HEK293T (cell line): Measurements from ENCODE around the gene DOK6.

Source experiments
- CTCF ChIA-PET: fragments of 350-600 bp; formaldehyde crosslinking; extraction: SDS; loops from one replicate; lab custom pipeline; 2021; ENCODE audit warnings: antibody characterized with exemption, inconsistent platforms; lab: Yijun Ruan, JAX
- POLR2A ChIA-PET: fragments of 350-600 bp; formaldehyde crosslinking; extraction: SDS; loops from one replicate; lab custom pipeline; 2020; ENCODE audit warnings: antibody characterized with exemption, inconsistent platforms; lab: Yijun Ruan, JAX
- DNase-seq: peaks from one replicate; pipeline ENCODE4 v3.0.0; 2012; ENCODE audit warnings: mixed read lengths; ENCODE audit errors: extremely low spot score
- ARNT ChIP-seq: fragments of 450-650 bp; IDR thresholded peaks from 2 replicates; pipeline ENCODE4 v1.6.1; 2017; ENCODE audit warnings: mild to moderate bottlenecking
- BHLHE40 ChIP-seq: fragments of 450-650 bp; IDR thresholded peaks from 2 replicates; pipeline ENCODE4 v1.6.1; 2016; ENCODE audit warnings: mild to moderate bottlenecking, moderate library complexity, borderline replicate concordance
- CTBP1 ChIP-seq: fragments of 450-650 bp; IDR thresholded peaks from 2 replicates; pipeline ENCODE4 v1.6.1; 2016; ENCODE audit warnings: borderline replicate concordance
- ELF4 ChIP-seq: fragments of 450-650 bp; IDR thresholded peaks from 2 replicates; pipeline ENCODE4 v1.6.1; 2017; ENCODE audit warnings: antibody characterized with exemption
- FOXA1 ChIP-seq: fragments of 450-650 bp; IDR thresholded peaks from 2 replicates; pipeline ENCODE4 v1.6.1; 2016; ENCODE audit warnings: mild to moderate bottlenecking
- FOXK2 ChIP-seq: fragments of 450-650 bp; IDR thresholded peaks from 2 replicates; pipeline ENCODE4 v1.6.1; 2016; ENCODE audit warnings: mild to moderate bottlenecking
- FOXM1 ChIP-seq: fragments of 450-650 bp; IDR thresholded peaks from 2 replicates; pipeline ENCODE4 v1.6.1; 2017; ENCODE audit warnings: mild to moderate bottlenecking, borderline replicate concordance
- HDGF ChIP-seq: fragments of 450-650 bp; IDR thresholded peaks from 2 replicates; pipeline ENCODE4 v1.6.1; 2017; ENCODE audit warnings: antibody characterized with exemption, borderline replicate concordance
- L3MBTL2 ChIP-seq: fragments of 450-650 bp; conservative IDR thresholded peaks from 2 replicates; pipeline ENCODE4 v1.6.1; 2016; ENCODE audit warnings: mild to moderate bottlenecking
- LEF1 ChIP-seq: fragments of 450-650 bp; IDR thresholded peaks from 2 replicates; pipeline ENCODE4 v1.6.1; 2017; ENCODE audit warnings: mild to moderate bottlenecking, borderline replicate concordance
- NFRKB ChIP-seq: fragments of 450-650 bp; IDR thresholded peaks from 2 replicates; pipeline ENCODE4 v1.6.1; 2016; ENCODE audit warnings: mild to moderate bottlenecking, moderate library complexity
- SP1 ChIP-seq: fragments of 450-650 bp; IDR thresholded peaks from 2 replicates; pipeline ENCODE4 v1.6.1; 2017
- SUZ12 ChIP-seq: fragments of 450-650 bp; IDR thresholded peaks from 2 replicates; pipeline ENCODE4 v1.6.1; 2016; ENCODE audit warnings: mild to moderate bottlenecking
- TARDBP ChIP-seq: fragments of 450-650 bp; IDR thresholded peaks from 2 replicates; pipeline ENCODE4 v1.6.1; 2016
- ZNF384 ChIP-seq: fragments of 450-650 bp; IDR thresholded peaks from 2 replicates; pipeline ENCODE4 v1.6.1; 2016
- TF ChIP-seq, protein P1 (sequence below): fragments of 450-650 bp; IDR thresholded peaks from 2 replicates; pipeline ENCODE4 v1.6.1; 2016

The DOK6 gene

DNA sequence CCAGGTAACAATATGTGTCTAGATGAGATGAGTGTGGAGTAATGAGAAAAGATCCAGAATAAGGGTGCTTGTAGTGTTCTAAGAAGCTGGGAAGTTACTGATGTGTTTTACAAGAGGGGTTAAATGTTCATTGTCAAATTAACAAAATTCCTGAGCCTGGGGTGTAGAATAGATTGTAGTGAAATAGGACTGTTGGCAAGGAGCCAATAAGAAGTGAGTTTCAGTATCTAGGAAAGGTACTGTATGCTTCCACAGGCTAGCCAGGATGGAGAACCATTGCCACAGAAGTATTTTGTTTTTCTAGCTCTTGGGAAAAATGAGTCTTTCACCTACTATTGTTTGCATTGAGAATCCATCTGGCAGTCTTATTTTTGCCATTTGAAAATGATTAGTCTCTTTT is 10.5 kb downstream of the DOK6 start:
- ChIA-PET POLR2A (interaction anchor here (1.0 kb wide), 1 partner anchor 10 kb away, joined by 3 read pairs; no protein-coding TSS in a partner anchor), CTCF (no interaction called here)

DNA sequence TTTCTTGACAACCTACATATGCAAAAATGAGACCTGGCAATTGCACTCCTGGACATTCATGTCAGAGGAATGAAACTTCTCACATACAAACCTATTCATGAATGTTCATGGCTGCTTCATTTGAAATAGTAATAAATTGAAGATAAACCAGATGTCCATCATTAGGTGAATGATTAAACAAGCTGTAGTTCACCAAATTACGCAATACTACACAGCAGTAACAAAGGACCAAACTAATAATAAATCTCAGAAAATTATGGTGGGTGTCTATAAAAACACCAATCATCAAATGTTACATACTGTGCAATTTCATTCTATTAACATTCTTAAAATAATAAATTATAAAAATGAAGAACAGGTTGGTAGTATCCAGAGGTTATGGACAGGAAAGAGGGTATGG is 13.5 kb downstream of the DOK6 start:
- no peak for DNase-seq
- CTCF ChIA-PET: no interaction called here
- POLR2A ChIA-PET: no interaction called here
- no peak for TF ChIP-seq HDGF
- no peak for TF ChIP-seq TARDBP
- TF ChIP-seq NFRKB: no peak
- no peak for TF ChIP-seq BHLHE40
- no peak for TF ChIP-seq L3MBTL2
- no peak for TF ChIP-seq FOXA1
- TF ChIP-seq SUZ12: no peak
- TF ChIP-seq FOXK2: no peak
- no peak for TF ChIP-seq ELF4
- TF ChIP-seq, protein P1, sequence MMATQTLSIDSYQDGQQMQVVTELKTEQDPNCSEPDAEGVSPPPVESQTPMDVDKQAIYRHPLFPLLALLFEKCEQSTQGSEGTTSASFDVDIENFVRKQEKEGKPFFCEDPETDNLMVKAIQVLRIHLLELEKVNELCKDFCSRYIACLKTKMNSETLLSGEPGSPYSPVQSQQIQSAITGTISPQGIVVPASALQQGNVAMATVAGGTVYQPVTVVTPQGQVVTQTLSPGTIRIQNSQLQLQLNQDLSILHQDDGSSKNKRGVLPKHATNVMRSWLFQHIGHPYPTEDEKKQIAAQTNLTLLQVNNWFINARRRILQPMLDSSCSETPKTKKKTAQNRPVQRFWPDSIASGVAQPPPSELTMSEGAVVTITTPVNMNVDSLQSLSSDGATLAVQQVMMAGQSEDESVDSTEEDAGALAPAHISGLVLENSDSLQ: no peak
- TF ChIP-seq ZNF384: no peak
- TF ChIP-seq LEF1: no peak
- no peak for TF ChIP-seq FOXM1
- TF ChIP-seq SP1: no peak

More for the DNA sequence above, 10.5 kb downstream of the DOK6 start:
- no peak for DNase-seq
- TF ChIP-seq LEF1: no peak
- no peak for TF ChIP-seq SP1
- TF ChIP-seq CTBP1: no peak
- TF ChIP-seq FOXM1: no peak
- no peak for TF ChIP-seq TARDBP
- no peak for TF ChIP-seq FOXA1
- no peak for TF ChIP-seq L3MBTL2
- TF ChIP-seq NFRKB: no peak
- TF ChIP-seq, protein P1: no peak
- TF ChIP-seq SUZ12: no peak
- TF ChIP-seq BHLHE40: no peak
- no peak for TF ChIP-seq FOXK2
- no peak for TF ChIP-seq ZNF384

DNA sequence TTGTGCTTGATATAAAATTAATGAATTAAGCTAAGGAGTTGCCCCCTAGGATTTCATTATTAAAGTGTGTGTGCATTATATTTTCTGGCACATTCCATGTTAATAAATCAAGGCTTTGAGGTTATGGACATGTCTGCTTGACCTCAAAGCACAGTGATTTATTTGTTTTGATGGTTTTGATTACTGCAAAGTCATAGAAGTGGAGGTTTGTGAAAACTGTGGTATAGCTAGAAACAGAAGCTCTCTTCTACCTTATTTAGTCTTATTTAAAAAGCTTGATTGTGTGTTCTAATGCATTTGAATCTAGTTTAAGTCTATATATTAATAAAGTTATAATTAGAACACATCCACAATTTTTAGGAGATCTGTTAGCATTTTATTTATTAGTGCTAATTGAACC is 32.2 kb downstream of the DOK6 start:
- CTCF ChIA-PET: no interaction called here
- TF ChIP-seq, protein P1: no peak
- TF ChIP-seq CTBP1 (no peak), FOXA1 (no peak), SP1 (no peak), L3MBTL2 (no peak), TARDBP (no peak), SUZ12 (no peak), ZNF384 (no peak), BHLHE40 (no peak), ELF4 (no peak), NFRKB (no peak)
- POLR2A ChIA-PET: no interaction called here
- no peak for DNase-seq

DNA sequence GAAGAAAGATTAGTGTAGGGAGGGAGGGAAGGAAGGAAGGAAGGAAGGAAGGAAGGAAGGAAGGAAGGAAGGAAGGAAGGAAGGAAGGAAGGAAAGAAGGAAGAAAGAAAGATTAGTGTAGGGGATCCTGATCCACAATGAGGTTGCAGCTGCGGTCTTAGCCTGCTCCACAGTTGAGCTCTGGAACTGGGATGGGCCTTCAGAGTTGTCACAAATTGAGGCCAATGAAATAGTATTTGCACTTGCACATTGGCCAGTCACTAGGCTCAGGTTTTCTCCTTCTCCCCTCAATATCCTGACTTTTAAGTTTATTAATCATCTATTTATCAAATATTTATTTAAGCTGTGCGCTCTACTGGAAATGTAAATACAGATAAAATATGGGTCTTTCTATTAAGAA is 34.3 kb downstream of the DOK6 start:
- TF ChIP-seq L3MBTL2 (no peak), CTBP1 (no peak), SUZ12 (no peak), NFRKB (no peak), FOXK2 (no peak), LEF1 (no peak), SP1 (no peak), ARNT (no peak), ZNF384 (no peak), FOXA1 (no peak), BHLHE40 (no peak), HDGF (no peak), ELF4 (no peak), FOXM1 (no peak), TARDBP (no peak)
- TF ChIP-seq, protein P1: no peak
- POLR2A ChIA-PET: no interaction called here
- CTCF ChIA-PET: no interaction called here
- no peak for DNase-seq

DNA sequence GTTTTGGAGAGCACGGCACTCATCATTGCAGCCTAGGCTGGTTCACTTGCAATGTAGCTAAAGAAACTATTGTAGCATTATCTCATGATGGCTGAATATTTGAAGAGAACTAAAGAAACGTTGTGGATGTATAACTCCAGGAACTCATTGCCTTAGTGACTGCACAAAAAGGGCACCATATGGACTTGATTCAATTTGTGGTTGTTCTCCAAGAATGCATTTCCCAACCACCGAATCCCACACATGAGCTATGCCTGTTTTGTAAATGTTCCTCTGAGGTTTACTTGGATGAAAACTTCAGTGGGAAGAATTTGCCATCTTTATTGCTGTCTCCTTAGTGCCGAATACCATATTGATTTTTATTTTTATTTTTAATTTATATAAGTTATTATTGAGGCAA is 43.5 kb downstream of the DOK6 start:
- TF ChIP-seq SP1 (no peak), L3MBTL2 (no peak), NFRKB (no peak), FOXK2 (no peak), FOXM1 (no peak), SUZ12 (no peak), CTBP1 (no peak), HDGF (no peak), BHLHE40 (no peak), LEF1 (no peak), ARNT (no peak), ZNF384 (no peak), TARDBP (no peak), ELF4 (no peak), FOXA1 (no peak)
- TF ChIP-seq, protein P1: no peak
- CTCF ChIA-PET: no interaction called here
- no peak for DNase-seq
- POLR2A ChIA-PET: no interaction called here
